A673 (cell line): ENCODE results near the gene CYTL1.

Experiments used
- EZH2 ChIP-seq: fragments of 200-600 bp; sonication (generic); IDR thresholded peaks from 2 replicates; pipeline ENCODE4 v1.6.1; 2017; ENCODE audit warnings: borderline replicate concordance, low read depth, mild to moderate bottlenecking, mixed read lengths, antibody characterized with exemption, low read length; ENCODE audit not compliant: poor library complexity, severe bottlenecking
- TF ChIP-seq, protein P1 (sequence below): fragments of 300-800, 200-600 bp; sonication (generic); conservative IDR thresholded peaks from 2 replicates; pipeline ENCODE4 v1.5.1; 2017; ENCODE audit warnings: low read depth, mild to moderate bottlenecking, antibody characterized with exemption, low read length, moderate library complexity, mixed read lengths

GRCh38 chr4:5033281-5033841, 14.1 kb upstream of the CYTL1 start:
- TF ChIP-seq, protein P1, sequence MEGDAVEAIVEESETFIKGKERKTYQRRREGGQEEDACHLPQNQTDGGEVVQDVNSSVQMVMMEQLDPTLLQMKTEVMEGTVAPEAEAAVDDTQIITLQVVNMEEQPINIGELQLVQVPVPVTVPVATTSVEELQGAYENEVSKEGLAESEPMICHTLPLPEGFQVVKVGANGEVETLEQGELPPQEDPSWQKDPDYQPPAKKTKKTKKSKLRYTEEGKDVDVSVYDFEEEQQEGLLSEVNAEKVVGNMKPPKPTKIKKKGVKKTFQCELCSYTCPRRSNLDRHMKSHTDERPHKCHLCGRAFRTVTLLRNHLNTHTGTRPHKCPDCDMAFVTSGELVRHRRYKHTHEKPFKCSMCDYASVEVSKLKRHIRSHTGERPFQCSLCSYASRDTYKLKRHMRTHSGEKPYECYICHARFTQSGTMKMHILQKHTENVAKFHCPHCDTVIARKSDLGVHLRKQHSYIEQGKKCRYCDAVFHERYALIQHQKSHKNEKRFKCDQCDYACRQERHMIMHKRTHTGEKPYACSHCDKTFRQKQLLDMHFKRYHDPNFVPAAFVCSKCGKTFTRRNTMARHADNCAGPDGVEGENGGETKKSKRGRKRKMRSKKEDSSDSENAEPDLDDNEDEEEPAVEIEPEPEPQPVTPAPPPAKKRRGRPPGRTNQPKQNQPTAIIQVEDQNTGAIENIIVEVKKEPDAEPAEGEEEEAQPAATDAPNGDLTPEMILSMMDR, result no peak
- TF ChIP-seq EZH2, result no peak
